GM19324 (cell line): ENCODE data around the gene DPYD.

Source experiments
- ATAC-seq: cut with Tn5 transposase; IDR thresholded peaks from one replicate; pipeline ENCODE4 v1.9.1; 2021; ENCODE audit warnings: mild to moderate bottlenecking, moderate library complexity; ENCODE audit not compliant: unreplicated experiment, low FRiP score

Gene DPYD

DNA sequence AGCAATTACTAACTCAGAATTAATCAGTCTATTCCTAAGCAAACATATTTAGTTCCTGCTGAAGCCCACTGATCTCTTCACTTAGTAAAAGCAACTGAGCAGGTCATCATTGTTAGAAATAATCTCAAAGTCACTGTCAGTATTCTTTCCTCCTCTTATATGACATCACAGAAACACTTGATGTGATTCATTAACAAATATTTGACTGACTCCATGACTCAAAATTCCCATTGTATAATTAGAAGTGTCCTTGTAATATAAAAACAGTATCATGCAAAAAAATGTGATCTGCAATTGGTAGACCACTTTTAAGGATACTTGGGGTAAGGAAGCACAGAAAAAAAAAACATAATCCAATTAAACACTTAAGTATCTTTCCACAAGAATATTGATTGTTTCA, 194.4 kb downstream of the DPYD start:
- ATAC-seq, result no peak

DNA sequence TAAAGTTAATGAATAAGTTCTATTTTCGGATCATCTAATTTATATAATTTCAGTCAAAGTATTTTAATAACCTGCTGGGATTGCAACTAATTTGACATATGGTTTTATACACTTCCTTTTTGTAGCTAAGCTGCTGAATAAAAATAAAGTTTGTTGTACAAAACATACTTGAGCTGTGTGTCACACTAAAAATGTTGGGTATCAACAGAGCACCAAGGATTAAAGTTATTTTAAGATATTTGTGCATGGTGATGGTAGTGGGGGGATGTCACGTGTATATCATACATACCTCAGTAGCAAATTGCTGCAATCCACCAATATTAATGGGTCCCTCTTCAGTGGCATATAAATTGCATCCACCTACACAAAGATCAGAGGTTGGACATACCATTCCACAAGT, 199.6 kb downstream of the DPYD start:
- ATAC-seq, result no peak

DNA sequence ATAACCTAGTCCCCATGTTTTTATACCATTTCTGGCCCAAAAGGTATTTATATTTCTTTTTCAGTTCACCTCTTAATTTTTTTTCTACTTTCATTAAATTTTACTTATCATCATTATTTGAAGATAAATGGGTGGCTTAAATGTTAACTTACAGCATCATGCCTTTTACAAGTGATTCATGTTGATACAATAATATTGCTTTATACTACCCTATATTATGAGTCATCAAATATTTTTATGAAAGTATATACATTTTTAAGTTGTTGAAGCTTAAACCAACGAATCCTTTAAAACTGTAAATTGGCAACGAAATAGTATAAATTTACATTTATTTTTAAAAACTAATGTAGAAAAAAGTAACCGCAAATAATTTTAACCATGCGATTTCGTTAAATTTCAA, 207.9 kb downstream of the DPYD start:
- ATAC-seq, result no peak

DNA sequence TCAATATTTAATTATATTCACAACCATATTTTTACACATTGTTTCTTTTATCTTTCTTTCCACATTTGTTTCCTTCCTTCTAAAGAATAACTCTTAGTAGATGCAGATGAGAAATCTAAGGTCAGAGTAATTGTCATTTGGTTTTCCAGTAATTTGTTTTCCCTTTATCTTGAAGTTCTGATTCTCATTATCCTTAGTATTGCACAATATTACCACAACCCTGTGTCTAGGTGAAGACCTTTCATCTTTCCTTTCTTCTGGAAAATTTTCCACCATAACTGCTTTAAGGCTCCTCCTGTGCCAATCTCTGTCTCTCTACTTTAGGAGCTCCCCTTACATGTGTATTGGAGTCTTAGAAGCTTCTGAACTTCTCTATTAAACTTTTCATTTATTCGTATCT, 209.0 kb downstream of the DPYD start:
- ATAC-seq, result no peak

DNA sequence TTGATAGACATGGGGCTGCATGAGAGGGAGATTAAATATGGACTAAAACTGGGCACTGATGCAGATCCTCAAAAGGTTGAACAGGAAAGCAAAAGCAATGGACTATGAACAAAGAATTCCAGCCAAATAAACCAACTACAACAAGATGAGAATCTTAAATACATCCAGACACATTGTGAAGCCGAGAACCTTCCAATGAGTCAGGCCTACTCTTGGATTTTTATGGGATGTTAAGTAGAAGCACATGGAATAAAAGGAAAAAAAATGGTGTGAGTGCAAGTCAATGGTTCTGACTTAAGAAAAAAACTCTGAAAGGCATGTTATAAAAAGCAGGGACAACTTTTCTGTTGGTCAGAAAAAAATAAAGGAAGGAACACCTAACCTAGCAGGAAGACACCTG, 227.2 kb downstream of the DPYD start:
- ATAC-seq, result no peak

DNA sequence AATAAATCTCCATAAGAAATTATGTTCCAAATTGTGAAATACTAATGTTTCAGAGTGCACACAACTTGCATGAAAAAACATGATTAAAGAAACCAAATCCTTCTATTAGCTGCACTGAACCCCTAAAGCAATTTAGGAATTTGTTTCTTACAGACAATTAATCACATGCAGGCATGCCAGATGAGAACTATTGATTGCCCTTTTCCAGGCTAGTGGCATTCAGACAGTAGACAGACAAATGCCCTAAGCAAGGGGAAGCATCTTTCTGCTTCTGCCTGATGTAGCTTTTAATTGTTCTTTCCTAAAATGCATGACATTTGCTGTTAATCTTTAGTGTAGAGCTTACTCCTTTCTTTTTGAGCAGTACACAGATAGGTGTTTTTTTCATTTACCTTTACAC, 229.5 kb downstream of the DPYD start:
- ATAC-seq, result no peak

DNA sequence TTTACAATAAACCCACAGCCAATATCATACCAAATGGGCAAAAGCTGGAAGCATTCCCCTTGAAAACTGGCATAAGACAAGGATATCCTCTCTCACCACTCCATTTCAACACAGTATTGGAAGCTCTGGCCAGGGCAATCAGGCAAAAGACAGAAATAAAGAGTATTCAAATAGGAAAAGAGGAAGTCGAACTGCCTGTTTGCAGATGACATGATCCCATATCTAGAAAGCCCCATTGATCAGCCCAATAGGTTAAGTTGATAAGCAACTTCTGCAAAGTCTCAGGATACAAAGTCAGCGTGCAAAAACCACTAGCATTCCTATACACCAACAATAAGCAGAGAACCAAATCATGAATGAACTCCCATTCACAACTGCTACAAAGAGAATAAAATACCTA, 235.5 kb downstream of the DPYD start:
- no peak for ATAC-seq

DNA sequence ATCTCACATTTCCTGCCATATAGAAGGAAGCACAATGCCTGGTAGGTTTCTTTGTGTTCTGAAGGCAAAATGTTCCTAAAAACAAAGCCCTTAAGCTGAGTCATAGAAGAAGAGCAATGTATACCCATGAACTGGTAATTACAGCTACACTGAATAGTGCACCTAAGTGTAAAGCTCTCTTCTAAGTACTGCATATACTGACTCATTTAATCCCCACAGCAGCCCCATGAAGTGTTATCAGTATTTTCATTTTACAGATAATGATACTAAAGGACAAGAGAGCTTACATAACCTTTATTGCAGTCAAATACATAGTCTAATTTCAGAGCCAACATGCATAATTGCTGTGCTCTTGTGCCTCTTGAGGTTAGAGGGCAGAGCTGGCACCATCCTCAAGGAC, 239.9 kb downstream of the DPYD start:
- no peak for ATAC-seq

DNA sequence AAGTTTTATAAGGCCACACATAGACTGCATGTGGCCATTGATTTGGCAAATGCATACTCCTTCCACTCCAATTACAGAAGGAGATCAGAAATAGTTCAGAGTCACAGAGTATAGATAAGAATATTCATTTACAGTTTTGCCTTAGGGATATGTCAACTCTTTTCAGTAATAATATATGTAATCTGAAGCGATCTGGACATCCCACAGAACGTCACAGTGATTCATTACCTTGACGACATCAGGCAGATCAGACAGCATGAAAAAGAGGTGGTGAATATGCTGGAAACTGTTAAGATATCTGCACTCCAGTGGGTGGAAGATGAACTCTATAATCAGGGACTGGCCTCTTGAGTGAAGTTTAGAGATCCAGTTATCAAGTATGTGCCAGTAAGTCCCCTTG, 240.4 kb downstream of the DPYD start:
- no peak for ATAC-seq

DNA sequence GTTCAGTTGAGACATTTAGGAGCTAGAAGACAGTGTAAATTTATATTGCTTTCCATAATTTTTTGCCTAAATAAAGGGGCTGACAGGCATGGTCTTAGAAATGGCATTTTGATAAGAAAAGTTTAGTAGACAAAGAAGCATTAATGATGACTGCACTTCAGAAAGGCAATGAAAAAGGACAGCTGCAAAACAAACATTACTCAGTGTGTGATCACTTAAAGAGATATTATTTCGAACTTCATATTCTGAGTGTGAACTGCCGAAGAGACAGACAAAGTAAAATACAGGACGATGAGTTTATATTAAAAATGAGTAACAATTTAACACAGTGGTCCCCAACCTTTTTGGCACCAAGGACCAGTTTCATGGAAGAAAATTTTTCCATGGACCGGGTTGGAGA, 243.1 kb downstream of the DPYD start:
- ATAC-seq, result no peak

DNA sequence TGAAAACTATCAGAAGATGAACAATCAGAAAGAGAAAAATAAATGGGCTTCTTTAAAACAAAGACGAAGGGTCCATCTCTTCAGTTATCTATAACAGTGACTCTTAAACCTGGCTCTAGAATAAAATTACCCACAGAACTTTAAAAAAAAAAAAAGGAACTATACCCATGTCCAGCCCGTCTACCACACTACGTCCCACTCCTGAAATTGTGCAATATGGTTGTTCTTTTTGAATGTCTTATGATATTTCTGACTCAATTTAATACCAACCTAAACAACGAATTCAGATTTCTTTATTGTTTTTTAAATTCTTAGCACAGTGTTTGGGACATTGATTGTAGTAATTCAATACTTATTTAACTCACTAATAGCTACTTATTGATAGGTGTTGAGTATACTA, 246.3 kb downstream of the DPYD start:
- ATAC-seq, result no peak

DNA sequence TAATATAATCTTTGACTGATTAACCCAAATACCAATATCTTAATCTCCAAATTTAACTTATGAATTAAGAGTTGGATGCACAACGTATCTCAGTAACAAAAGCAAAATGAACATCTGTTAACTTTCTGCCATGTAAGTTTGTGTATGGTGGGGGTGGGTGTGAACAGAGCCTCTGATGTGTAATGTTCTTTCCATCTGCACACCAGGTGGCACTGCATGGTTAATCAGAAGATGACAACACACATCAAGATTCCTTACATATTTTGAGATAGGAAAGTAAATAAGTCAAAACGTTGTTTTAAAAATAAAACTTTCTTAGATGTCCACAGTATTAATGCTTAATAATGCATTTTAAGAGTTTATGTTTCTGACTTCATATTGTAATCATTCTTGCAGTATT, 251.9 kb downstream of the DPYD start:
- no peak for ATAC-seq

DNA sequence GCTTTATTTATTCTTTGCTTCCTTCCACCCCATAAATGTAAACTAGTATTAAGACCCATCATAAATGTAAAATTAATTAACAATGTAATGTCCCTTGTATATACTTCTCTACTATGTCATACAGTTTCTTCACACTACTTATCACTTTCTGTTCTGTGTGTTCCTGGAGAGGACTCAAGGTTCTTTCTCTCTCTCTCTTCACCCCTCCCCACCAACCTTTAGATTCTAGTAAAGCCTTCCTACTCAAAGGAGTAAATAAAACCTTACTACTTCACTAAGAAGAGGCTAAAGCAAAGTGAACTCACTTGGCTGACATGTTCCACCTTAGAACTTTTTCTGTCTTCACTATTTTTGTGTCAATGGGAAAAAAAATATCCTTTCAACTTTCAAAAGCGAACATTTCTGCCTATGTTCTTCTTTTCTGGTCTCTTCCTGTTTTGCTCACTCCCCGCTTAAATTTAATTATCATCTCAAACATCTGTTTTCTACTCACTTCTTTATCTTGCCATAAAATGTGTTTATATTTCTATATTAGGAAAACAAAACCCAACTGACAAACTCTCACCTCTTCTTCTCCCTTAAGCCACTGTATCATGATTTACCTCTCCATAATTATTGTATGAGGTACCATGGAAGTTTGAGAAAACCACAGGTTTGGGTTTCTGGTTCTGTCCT, 260.3 kb downstream of the DPYD start:
- ATAC-seq, result no peak

DNA sequence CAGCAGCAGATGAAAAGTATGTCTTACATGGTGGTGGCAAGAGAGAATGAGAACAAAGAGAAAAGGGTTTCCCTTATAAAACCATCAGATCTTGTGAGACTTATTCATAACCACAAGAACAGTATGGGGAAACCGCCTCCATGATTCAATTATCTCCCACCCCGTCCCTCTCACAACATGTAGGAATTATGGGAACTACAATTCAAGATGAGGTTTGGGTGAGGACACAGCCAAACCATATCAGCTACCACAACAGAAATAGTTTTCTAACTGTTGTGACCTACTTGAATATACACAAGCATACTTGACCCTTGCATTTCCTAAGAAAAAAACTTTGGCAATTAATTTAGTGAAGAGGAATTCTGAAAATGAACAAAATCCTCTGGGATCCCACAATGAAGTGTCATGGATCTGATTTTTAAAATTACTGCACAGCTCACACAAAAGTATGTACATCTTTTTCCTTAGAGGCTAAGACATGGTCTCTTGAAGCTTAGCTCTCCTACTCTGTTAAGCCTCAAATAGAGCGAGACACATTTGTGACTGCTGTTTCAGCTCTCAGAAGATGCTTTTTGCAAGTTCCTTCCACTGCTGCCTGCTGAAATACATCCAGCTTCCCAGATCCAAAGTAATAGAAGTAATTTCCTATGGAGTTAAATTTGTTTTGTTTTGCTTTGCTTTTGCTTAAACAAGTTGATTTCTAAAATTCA, 265.8 kb downstream of the DPYD start:
- ATAC-seq, result no peak

DNA sequence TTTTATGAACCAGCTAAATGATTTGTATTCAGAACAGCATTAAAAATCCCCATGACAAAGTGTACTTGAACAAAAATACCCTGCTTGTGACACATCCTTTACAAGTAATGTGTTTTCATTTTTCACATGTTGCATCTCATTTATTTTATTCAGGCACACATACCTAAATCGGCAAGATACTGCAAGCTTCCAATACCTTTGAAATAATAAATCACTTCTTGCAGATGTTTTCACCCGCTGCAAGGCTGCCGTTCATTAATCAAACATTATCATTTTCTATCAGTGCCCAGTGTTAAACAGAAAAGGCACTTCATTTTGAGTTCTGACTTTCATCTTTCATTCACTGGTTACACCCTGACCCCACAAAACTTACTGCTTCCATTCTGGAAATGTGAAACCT, 269.6 kb downstream of the DPYD start:
- ATAC-seq, result no peak

DNA sequence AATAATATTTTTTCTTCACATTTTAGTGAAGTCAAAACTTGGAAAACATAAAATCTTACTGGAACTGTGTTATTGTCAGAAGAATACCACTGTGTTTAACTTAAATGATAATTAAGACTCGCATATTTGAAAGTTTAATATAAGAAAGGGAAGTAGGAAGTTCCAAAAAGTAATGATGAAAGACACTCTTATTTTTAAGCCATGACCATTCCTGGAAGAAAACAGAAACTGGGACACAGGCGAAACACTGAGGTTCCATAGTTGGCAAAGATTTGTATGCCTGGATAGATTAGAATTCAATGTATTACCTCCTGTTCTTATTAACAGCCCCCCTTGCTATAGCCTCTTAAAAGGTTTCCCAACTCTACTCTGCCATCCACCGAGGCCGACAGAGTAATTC, 271.2 kb downstream of the DPYD start:
- no peak for ATAC-seq

DNA sequence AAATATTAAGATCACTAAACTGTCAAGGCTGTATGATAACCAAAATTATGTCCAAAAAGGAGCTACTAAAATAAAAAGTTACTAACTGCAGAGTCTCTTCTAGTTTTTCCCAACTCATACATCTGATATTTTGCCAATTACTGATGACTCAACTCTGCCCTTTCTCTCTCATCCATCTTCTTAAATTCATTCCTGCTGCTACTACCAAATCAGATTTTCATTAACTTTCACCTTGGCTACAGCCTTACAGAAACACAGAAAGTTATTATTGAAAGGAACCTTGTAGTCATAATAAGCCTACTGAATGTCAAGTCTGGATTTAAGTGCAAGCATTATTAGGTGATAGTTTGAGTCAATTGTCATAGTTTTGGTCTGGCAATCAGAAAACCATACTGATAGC, 273.1 kb downstream of the DPYD start:
- ATAC-seq, result no peak

DNA sequence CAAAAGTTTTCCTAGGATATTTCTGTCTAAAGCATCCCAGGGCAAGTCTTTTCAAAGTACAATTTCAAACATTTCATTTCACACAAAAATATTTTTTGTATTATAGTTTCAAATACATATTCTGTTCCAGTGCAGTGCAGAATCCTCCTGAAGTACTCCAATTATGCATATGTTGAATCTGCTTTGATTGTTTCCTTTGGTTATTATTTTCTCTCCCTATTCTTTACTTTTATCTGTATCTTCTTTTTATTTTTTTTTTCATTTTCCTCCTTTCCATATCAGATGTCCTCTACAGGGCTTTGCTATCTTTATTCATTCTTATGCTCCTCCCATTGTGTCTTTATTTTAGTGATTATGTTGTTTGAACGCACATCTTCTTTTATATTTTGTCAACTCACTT, 274.8 kb downstream of the DPYD start:
- ATAC-seq, result no peak

DNA sequence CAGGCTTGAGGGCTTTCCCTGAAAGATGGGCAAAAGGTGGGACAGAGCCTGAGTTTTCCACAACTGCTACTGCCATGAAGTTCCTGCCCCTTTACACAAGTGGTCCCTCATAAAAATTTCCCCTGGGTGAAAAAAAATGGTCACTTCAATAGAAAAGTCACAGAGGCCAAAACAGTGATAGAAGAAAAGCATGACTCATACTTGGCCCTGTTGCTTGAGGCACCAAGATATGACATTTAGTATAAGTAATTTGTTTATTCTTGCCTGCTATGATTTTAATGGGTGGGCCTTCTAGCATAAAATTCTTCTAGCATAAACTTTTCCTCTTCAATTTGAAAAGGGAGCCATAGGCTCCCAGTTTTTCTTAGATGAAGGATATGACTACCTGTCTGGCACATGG, 280.2 kb downstream of the DPYD start:
- ATAC-seq, result no peak

DNA sequence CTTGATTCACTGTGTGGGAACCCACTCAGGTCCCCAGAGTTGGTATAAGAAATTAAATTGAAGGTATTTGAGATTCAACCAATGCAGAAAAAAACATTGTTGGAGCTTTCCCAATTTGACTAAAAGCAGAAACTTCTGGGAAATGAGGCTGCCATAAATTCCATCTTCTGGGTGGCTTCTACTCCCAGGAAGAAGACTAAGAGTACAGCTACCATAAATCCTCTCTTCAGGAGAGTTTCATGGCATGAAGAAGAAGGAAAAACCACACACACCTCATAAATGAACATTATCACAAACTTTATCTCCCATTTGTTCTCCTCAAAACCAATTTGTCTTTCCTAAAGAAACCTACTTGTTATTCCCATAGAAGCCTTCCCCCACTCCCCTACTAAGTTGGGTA, 283.9 kb downstream of the DPYD start:
- ATAC-seq, result no peak

DNA sequence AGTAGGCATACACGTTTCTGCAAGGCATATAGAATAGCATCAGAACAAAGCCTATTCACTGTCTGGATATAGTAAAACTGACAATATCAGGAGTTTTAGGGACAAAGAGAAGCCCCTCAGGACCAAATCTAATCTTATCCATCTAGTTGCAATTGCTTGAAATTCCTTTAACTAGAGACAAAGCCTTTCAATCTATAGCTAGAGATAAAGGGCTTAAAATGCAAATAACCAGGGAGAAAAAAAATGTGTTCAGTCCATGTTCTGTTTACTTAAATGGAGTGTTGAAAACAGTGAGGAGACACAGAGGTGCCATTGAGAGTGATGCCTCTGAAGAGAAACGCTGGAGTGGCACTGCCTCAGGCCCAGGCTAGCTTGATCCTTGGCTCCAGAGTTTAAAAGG, 286.1 kb downstream of the DPYD start:
- no peak for ATAC-seq

DNA sequence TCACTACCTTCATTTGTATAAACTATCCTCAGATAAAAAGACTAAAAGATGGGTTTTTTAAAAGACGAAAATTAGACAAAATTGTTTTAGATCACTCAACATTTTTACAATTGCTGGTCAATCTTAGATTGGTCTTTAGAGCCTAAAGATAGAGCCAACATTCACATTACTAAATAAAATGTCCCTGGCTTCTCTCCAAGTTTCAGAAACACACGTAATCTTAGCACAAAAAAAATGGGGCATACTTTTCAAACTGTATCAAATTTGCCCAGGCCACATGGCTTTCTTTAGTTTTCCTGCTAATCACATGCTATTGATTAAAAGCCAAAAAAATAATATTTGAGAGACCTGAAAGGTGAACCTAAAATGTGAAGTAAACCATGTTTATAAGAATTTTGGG, 288.1 kb downstream of the DPYD start:
- no peak for ATAC-seq

DNA sequence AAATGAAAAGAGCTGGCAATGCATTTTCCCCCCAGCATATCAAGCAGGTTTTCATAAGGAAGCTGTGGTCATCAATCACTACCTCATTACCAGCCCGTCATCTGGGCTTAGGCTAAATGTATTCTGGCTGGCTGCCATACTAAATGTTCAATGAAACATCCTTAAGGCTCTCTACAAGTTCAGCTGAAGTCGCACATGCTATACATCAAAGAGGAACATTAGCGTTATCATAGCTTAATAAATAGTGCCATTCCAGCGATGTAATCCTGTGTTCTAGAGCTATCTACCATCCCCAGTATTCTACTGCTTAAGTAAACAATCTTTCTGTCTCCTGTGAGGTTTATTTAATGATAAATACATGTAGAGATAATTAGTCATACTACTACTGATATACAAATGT, 288.8 kb downstream of the DPYD start:
- ATAC-seq, result no peak
